ENCODE data around the gene TCF7.

TCF7 gene

GRCh38 chr5:134088994-134089560, 25.4 kb upstream of the TCF7 start:
- no peak for DNase-seq (ENCODE audit: low read depth in 4 of 4, low spot score in 1 of 4)

- no peak for DNase-seq (ENCODE audit: low read depth in 4 of 4, low spot score in 1 of 4)
Measured at GRCh38 chr5:134090522-134090921, 24.0 kb upstream of the TCF7 start.

- DNase-seq (ENCODE audit: low read depth in 4 of 4, low spot score in 1 of 4): no peak
Measured at GRCh38 chr5:134091626-134092121, 22.8 kb upstream of the TCF7 start.

- DNase-seq (ENCODE audit: low read depth in 4 of 4, low spot score in 1 of 4): no peak
Measured at GRCh38 chr5:134092875-134093274, 21.6 kb upstream of the TCF7 start.

- DNase-seq (ENCODE audit: low read depth in 4 of 4, low spot score in 1 of 4): no peak
Measured at GRCh38 chr5:134093351-134093750, 21.1 kb upstream of the TCF7 start.

- no peak for DNase-seq (ENCODE audit: low read depth in 4 of 4, low spot score in 1 of 4)
Measured at GRCh38 chr5:134095293-134095692, 19.2 kb upstream of the TCF7 start.

DNA sequence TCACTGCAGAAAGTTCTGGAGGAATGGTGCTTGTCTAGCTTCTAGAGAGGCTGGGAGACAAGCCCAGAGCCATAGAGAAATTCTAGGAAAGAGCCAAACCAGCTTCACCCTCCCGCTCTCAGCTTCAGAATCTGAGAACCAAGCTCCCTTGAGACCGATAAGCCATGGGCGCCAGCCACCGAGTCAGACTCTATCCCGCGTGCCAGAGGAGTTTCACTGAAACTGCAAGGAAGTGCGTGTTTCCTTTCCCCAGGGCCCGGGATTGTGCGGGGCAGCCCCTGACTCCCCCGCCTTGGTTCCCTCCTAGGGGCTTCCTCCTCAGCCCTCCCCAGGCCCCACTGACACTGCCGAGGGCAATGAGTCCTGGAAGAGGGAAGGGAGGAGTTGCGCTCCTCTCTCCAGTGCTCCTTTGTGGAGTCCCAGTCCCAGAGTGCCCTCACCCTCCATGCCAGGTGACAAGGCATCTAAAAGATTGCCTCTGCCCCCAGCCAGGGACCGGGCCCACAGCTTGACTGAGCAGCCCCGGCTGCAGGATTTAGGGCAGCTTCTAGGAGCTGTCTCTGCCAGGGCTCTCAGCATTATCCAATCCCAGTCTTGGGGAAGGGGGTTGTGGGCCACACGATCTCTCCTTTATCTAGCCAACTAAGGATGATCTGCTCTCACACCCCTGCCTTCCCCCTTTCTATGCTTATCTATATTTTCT, 18.4 kb upstream of the TCF7 start:
- no peak for DNase-seq (ENCODE audit: low read depth in 4 of 4, low spot score in 1 of 4)

DNA sequence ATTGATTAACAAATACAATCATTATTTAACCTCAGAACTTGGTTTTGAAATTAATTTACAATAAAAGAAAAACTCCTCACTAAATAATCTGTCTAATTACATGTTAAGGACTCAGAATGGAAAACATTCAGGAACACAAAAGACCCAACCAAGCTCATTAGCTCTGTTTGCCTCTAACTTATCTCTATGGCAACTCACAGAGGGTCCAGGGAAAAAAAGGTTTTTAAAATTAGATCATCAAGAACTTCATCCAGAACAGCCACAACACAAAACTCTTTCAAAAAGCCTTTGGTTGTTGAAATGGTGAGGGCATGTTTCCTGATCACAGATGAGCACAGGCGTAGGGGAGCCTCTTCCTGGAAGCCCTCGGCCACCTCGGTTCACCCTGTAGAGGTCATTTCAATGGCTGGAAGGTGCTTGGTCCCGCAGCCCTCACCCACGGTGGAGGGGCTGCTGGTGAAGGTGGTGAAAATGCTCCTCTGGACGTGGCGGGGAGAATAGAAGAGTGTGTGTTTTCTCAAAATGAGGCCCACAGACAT, 17.2 kb upstream of the TCF7 start:
- no peak for DNase-seq (ENCODE audit: low read depth in 4 of 4, low spot score in 1 of 4)

- no peak for DNase-seq (ENCODE audit: low read depth in 4 of 4, low spot score in 1 of 4)
Measured at GRCh38 chr5:134098690-134099089, 15.8 kb upstream of the TCF7 start.

DNA sequence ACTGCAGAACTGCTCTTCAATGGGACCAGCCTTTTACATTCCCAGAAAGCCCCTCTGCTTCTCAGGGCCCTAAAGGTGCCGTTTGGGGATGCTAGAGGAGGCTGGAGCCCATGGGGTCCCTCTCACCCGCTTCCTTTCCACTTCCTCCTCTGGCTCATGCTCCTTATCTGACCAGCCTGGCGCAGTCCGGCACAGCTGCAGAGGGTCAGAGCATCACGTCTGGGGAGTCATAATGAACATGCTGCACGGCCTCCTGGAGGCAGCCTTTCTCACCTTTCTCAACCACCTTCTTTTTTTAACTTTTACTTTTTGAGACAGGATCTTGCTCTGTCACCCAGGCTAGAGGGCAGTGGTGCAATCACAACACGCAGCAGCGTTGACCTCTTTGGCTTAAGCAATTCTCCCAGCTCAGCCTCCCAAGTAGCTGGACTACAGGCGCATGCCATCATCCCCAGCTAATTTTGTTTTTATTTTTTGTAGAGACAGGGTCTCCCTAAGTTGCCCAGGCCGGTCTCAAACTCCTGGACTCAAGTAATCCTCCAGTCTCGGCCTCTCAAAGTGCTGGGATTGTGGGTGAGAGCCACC, 15.1 kb upstream of the TCF7 start:
- DNase-seq (ENCODE audit: low read depth in 4 of 4, low spot score in 1 of 4): no peak

DNA sequence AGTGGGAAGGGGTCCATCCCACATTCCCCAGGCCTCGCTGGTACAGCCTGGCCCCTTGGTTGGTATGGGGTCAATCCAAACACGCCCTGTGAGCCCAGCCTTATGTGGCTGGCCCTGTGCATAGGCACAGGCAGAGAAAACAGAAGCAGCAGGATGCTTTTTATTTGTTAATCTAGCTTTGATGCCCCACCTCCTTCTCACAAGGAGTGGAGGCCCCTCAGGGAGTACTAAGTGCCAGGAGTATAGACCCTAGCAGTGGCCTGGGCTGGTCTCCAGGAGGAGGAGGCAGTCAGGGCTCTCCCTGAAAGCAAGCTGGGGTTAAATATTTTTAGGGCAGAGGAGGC, 14.6 kb upstream of the TCF7 start:
- DNase-seq (ENCODE audit: low read depth in 4 of 4, low spot score in 1 of 4): no peak

GRCh38 chr5:134100283-134101091, 14.0 kb upstream of the TCF7 start:
- peak; percentile 48 to 79 (median 59) for DNase-seq (ENCODE audit: low read depth in 4 of 4, low spot score in 1 of 4)

- peak; percentile 56 to 66 (median 62) for DNase-seq (ENCODE audit: low read depth in 4 of 4, low spot score in 1 of 4)
Measured at GRCh38 chr5:134101686-134102439, 12.6 kb upstream of the TCF7 start.

DNA sequence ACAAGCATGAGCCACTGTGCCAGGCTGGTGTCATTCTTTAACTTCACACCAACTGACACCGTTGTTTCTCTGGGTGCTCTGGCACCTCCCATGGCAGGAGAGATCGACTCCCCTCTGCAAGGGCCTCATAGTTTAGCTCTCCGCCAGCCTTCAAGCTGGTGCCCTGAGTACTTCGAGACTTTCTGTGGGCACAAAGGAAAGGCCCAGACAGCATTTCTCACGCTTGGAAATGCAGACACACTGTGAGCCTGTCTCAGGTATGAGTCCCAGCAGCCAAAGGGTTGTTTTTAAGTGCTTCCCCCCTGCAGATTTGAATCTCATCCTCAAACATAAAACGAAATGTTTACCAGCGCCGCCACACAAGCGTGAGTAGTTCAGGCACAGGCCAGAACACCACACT, 11.1 kb upstream of the TCF7 start:
- DNase-seq (ENCODE audit: low read depth in 4 of 4, low spot score in 1 of 4): no peak

- no peak for DNase-seq (ENCODE audit: low read depth in 4 of 4, low spot score in 1 of 4)
Measured at GRCh38 chr5:134103998-134104654, 10.4 kb upstream of the TCF7 start.

- DNase-seq (ENCODE audit: low read depth in 4 of 4, low spot score in 1 of 4): no peak
Measured at GRCh38 chr5:134106991-134107701, 7.3 kb upstream of the TCF7 start.

GRCh38 chr5:134107779-134108178, 6.7 kb upstream of the TCF7 start:
- DNase-seq (ENCODE audit: low read depth in 4 of 4, low spot score in 1 of 4): no peak

DNA sequence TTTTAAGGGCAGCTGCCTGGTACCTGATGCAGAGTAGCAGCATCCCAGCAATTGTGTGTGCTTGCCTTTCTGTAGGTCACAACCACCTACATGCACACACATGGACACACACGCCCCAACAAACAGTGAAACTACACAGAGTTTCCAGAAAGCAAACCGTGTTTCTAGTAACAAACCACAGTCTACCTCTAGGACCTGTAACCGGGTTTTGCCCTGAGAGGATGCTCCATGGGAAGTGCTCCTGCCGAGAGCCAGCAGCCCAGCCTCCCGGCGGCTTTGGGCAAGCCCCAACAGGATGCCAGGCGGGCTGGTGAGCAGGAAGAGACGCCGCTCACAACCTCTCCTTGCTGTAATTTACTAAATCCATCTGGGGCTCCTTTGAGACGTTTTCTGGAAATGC, 4.1 kb upstream of the TCF7 start:
- DNase-seq (ENCODE audit: low read depth in 4 of 4, low spot score in 1 of 4): no peak

DNA sequence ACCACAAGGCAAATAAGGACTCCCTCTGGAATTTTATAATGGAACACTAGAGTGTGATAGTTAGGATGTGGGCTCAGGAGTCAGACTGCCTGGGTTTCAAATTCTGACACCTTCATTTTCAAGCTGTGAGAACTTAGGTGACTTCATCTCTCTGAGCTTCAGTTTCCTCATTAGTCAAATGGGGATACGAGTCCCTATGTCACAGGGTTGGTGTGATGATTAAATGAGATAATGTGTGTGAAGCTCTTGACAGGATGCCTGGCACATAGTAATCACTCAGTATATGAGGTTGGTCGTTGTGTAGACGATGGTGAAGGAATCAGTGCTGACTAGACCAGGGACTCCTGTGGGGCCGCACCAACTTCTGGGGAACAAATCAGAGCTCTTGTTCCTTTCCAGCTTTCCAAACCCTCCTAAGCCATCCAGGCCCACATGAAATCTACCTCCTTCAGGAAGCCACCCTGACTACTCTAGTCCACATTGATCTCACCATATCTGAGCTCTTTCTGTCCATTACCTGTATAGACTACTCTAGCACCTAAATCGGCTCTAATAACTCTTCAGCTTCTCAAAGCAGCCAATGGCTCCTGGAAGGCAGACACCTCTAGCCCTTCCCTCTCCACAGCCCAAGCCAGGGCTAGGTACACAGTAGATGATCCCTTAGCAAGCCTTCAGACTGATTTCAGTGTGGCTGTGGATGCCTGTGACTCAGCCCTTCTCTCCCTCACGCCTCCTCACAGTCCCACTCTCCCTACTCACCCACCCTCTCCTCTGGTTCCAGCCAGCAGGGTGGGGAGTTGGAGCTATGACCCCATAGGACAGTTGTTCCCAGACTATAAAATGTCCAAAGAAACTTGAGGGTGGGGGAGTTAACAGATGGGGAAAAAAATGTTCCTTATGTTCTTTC, 2.5 kb upstream of the TCF7 start:
- DNase-seq (ENCODE audit: low read depth in 4 of 4, low spot score in 1 of 4): no peak
